Measurements from ENCODE around the gene PEX3. TPM values are rescaled to one million over a fixed set of nuclear protein-coding genes. Genes with fewer than 3 reads are reported as not detected.
A peak's percentile ranks its signal among the peaks of the same experiment; 100 is the strongest.
"Not testable (repeated sequence)": the region's sequence is repeated elsewhere in the genome, so short reads cannot be mapped to it uniquely, and the experiment has no call there.

Gene PEX3
- polyA plus RNA-seq, 3 donors = 4.7 to 8.7 (median 5.8) TPM

DNA sequence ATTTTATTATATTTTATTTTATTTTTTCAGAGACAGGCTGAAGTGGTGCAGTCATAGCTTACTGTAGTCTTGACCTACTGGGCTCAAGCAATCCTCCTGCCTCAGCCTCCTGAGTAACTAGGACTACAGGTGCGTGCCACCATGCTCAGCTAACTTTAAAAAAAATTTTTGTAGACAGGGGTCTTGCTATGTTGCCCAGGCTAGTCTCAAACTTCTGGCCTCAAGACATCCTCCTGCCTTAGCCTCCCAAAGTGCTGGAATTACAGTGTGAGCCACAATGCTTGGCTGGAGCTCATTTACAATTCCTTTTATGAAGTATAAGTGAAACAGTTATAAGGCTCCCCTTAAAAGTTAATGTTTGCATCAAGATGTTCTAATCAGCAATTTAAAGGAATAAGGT is 46.4 kb downstream of the PEX3 start:
- 92 to 100% (median 96%) methylated on average over 1 of the region's 1 CpG for WGBS, 3 donors

DNA sequence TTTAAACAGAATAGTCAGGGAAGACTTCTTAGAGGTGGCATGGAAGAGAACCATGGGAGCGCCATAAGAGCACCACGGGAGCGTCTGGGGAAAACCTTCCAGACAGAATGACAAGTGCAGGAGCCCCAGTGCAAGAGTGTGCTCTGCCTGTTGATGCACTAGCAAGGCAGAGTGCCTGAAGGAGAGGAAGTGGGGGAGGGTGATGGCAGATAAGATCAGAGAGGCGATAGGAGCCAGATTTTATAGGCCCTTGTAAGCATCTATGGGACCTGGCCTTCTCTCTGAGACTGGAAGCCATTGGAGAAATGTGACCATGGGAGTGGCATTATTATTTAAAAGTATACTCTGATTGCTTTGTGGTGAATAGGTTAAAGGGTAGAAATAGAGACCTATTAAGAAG is 47.8 kb downstream of the PEX3 start:
- no peak overlapping the region for H3K27ac ChIP-seq (ENCODE audit: low read depth, low read length)
- 83 to 90% (median 85%) methylated on average over 4 of the region's 4 CpGs for WGBS, 3 donors

More for the DNA sequence above, 46.4 kb downstream of the PEX3 start:
- H3K27ac ChIP-seq (ENCODE audit: low read depth, low read length) = no peak overlapping the region

DNA sequence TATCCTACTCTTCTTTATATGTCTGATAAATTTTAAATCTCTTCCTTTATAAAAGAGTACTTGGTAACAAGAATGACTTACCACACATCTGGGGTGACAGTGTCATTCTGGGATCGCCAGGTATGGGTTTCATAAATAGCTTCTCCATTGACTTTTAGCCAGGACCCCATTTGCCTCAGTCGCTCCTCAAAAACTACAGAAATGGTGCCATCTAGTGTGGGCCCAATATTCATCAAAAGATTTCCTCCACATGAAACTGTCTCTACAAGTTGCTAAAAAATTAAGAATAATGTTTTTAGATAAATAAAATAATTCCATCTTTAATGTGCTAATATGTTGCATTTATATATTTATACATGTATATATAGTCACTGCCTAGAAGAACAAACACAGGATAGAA is 51.2 kb downstream of the PEX3 start:
- 84 to 97% (median 92%) methylated on average over 2 of the region's 2 CpGs for whole genome bisulfite sequencing, 3 donors
- H3K27ac ChIP-seq (ENCODE audit: low read depth, low read length) = no peak overlapping the region

DNA sequence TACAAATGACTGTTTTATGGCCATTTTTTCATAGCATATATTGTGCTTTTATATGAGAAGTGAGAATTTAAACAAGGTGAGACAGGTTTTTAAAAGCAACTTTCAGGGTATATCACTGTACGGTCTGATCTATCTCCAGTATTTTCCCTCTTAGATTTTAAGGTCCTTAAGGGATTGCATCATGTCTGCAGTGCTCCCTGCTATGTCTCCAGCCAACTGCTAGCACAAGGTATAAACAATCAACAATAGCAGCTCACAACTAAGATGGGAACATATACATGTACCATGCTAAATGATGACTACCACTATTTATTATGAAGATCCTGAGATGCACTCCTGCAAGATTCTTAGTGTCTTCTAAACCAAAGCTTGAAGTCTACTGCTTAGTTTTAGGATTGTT is 53.8 kb downstream of the PEX3 start:
- 76 to 85% (median 78%) methylated on average over 1 of the region's 1 CpG for WGBS, 3 donors
- no peak overlapping the region for H3K27ac ChIP-seq (ENCODE audit: low read depth, low read length)

DNA sequence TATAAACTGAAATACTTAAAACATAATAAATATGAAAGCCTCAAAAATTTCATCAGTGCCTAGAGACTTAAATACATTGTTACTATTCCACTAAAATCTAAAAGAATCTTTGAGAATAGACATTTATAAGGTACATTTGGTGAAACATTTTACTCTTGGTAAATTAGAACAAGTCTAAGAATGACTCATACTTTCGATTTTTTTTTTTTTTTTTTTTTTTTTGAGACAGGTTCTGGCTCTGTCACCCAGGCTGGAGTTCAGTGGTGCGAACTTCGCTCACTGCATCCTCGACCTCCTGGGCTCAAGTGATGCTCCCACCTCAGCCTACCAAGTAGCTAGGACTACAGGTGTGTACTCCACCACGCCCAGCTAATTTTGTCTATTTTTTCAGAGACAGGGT is 54.5 kb downstream of the PEX3 start:
- H3K27ac ChIP-seq (ENCODE audit: low read depth, low read length) = no peak overlapping the region
- whole genome bisulfite sequencing, 3 donors = 90 to 95% (median 94%) methylated on average over 5 of the region's 5 CpGs

DNA sequence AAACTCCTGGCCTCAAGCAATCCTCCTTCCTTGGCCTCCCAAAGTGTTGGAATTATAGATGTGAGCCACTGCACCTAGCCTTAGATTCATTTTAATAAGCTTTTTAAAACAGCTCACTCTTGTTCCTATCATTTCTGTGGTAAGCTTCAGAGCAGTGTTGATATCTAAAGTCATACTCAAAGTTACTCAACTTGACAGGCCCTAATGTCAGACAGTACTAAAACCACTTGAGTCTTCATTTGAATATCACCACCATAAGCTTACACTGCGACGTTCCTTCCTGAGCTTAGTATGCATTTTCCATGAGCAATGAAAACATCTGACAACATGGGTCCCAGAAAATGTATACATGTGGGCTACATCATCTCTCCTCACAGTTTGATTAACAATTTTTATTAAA is 54.9 kb downstream of the PEX3 start:
- WGBS, 3 donors = 92 to 100% (median 94%) methylated on average over 2 of the region's 2 CpGs
- no peak overlapping the region for H3K27ac ChIP-seq (ENCODE audit: low read depth, low read length)

DNA sequence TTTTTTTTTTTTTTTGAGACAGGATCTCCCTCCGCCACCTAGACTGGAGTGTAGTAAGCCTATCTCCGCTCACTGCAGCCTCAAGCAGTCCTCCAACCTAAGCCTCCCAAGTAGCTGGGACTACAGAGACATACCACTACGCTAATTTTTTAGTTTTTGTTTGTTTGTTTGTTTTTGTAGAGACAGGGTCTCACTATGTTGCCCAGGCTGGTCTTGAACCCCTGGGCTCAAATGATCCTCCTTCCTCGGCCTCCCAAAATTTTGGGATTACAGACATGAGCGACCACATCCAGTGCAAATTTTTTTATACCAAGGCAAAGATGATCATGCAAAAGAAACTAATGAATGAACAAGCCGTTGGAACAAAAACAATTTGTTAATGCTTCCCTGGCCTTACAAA is 55.6 kb downstream of the PEX3 start:
- no peak overlapping the region for H3K27ac ChIP-seq (ENCODE audit: low read depth, low read length)
- 97% methylated on average over 6 of the region's 6 CpGs for WGBS, 3 donors

DNA sequence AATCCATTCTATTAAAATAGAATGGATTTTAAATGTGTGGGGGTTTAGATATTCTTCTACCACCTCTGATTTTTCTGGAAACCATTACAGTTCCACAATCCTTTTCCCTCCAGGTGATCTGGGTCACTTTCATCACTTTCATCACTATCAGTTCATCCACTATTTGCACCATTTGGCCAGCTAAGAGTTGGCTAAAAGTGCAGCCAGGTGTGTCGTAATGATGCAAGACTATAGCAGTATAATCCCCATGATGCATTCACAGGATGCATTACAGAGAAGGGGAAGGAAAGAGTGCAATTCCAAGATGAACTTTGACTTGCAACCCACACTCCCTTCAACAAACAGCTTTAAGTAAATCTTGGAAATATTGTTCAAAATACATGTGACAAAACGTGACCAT is 56.0 kb downstream of the PEX3 start:
- WGBS, 3 donors = 80 to 93% (median 88%) methylated on average over 2 of the region's 2 CpGs
- no peak overlapping the region for H3K27ac ChIP-seq (ENCODE audit: low read depth, low read length)

DNA sequence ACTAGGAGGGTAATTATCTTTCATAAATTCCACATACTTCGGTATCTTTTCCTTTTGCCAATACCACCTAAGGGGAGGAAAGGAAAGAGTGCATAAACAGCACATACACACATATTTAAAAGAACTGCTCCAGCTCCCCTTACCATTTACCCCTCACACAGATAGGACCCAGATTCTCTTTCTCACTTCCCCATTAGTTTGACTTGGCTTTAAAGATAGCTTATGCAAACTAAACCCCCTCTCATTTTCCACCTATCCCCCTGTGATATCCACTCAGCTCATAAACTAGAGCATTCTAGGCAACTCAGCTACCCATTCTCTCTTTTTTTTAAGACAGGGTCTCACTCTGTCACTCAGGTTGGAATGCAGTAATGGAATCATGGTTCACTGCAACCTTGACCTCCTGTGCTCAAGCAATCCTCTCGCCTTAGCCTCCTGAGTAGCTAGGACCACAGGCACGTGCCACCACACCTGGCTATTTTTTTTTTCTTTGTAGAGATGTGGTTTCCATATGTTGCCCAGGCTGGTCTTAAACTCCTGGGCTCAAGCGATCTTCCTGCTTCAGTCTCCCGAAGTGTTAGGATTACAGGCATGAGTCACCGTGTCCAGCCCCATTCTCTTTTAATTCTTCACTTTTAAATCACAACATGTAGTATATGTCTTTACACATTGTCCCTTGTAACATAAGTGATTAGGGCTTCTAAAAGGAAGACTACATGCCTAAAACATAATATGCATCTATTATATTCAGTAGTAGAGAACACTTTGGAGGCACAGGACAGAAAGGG is 56.9 kb downstream of the PEX3 start:
- 95 to 98% (median 95%) methylated on average over 6 of the region's 6 CpGs for WGBS, 3 donors
- no peak overlapping the region for H3K27ac ChIP-seq (ENCODE audit: low read depth, low read length)

DNA sequence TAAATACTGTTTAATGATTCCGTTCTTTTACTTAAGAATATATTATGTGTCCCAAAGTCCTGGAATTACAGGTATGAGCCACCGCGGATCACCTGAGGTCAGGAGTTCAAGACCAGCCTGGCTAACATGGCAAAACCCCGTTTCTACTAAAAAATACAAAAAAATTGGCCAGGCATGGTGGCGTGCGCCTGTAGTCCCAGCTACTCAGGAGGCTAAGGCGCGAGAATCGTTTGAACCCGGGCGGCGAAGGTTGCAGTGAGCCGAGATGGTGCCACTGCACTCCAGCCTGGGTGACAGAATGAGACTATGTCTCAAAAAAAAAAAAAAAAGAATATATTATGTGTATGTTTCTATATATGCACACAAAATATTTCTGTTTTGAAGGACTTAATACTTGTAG is 59.7 kb downstream of the PEX3 start:
- 95 to 96% (median 95%) methylated on average over 13 of the region's 13 CpGs for WGBS, 3 donors
- H3K27ac ChIP-seq (ENCODE audit: low read depth, low read length) = not testable (repeated sequence)

DNA sequence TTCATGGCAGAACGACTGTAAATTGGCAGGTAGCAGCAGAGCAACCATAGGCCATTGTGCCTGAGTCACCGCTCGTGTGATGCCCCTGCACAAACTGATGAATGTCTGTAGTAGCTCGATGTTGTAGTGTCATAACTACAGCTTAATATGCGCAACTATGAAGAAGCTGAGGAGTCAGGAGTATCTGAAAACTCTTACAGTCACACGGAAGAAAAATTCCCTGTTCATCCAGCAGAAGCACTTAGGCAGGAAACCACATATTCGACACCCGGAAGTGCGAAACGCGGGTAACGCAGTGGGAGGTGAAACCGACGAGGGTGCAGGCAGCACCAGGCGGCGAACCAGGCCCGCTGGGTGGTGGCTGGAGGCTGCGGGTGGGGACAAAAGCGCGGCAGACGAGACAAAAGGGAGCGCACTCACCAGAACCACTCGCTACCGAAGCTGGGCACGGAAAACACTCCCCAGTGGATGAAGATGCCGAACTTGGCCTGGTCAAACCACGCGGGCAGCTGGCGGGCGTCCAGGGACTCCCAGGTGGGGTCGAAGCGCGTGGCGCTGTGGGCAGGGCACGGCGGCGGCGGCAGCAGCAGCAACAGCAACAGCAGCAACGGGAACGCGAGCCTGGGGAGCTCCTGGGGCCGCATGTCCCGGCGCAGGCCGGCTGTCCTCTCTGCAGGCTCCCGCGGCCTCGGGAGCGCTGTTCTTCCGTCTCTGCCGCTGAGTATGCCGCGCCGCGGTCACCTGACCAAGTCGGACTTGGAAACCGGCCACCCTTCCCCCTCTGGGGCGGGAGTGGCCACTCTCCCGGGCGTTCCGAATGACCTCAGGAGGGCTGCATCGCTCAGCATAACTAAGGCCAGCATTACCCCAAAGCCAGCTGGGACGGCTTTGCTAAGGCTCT is 60.6 kb downstream of the PEX3 start, which contains the start of gene FUCA2:
FUCA2 (minus strand) TSS at position 730 of the 901 bp plus-strand sequence; CDS start at position 644, 86 bp downstream.
- WGBS, 3 donors = 2 to 4% (median 3%) methylated on average over 58 to 63 of the region's 63 CpGs
- peak within 1 kb of the TSS; percentile 51 for H3K27ac ChIP-seq (ENCODE audit: low read depth, low read length)

DNA sequence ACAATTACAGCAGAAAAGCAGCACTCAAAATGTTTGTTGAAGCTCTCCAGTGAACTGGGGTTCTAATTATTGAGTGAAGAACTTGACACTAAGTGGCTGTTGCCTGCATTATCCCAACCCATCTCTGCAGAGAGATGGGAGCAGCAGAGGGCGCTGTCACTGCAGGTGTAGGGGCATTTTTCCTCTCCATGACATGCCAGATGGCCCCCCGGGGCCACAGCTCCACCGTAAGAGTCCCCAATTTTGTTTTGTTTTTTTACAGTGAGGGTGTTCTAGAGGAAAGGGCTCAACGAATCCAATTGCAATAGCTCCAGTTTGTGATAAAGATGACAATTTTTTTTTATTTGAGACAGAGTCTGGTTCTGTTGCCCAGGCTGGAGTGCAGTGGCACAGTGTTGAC is 62.8 kb downstream of the PEX3 start:
- H3K27ac ChIP-seq (ENCODE audit: low read depth, low read length) = no peak overlapping the region
- WGBS, 3 donors = 61 to 70% (median 63%) methylated on average over 4 of the region's 4 CpGs

DNA sequence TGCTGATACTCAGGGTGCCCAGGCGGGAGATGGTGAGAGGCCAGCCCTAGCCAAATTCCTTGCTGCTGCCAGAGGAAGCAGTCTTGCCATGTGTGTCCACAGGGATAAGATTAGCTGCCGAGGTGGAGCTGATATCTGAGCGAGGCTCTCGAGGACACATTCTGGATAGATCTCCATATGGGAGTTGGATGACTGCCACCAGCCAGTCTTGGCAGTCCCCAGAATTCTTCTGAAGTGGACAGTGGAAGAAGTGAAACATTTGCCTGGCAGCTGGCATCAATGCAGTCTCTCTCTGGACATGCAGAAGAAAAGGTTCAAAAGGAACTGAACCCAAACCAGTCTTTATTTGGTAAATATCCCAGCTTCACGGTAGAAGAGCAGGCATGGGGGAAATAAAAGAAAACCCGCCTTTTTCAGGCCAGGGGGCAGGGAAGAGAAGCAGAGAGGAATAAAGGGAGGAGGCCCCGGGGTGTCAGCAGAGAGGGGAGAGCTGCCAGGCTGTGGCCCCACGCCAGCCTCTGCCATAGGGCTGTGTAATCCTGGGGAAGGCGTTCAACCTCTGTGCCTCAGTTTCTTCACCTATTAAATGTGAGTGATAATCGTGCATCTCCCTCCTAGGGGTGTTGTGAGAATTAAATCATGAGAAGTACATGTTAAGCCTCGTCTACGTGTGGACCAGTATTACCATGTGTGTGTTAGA is 64.6 kb downstream of the PEX3 start:
- no peak overlapping the region for H3K27ac ChIP-seq (ENCODE audit: low read depth, low read length)
- WGBS, 3 donors = 59 to 73% (median 69%) methylated on average over 12 of the region's 12 CpGs

DNA sequence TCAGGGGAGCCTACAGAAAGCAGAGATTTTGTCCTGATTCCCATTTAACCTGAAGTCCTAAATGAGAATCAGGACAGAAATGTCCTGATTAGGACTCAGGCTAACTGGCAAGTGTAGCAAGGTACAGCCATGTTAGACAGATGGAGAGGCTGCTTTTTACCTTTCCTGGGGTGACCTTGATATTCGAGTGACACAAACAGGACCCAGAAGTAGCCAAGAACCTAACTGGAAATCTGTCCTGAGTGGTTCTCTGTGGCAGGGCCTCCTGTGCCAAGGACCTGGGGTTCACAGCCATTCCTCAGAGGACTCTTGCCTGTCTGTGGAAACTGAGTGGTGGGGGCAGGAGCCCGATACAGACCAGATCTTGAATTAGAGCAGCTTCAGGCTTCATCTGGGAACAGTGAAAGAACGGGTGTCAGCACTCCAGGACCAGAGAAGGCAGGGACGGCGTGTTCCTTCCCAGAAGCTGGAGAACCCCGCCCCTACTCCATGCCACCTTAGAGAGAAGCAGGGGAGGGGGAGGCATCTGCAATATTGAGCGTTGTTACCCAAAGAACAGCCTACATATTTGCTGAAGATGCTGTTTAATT is 65.3 kb downstream of the PEX3 start:
- 83 to 92% (median 88%) methylated on average over 7 of the region's 7 CpGs for WGBS, 3 donors
- H3K27ac ChIP-seq (ENCODE audit: low read depth, low read length) = no peak overlapping the region

DNA sequence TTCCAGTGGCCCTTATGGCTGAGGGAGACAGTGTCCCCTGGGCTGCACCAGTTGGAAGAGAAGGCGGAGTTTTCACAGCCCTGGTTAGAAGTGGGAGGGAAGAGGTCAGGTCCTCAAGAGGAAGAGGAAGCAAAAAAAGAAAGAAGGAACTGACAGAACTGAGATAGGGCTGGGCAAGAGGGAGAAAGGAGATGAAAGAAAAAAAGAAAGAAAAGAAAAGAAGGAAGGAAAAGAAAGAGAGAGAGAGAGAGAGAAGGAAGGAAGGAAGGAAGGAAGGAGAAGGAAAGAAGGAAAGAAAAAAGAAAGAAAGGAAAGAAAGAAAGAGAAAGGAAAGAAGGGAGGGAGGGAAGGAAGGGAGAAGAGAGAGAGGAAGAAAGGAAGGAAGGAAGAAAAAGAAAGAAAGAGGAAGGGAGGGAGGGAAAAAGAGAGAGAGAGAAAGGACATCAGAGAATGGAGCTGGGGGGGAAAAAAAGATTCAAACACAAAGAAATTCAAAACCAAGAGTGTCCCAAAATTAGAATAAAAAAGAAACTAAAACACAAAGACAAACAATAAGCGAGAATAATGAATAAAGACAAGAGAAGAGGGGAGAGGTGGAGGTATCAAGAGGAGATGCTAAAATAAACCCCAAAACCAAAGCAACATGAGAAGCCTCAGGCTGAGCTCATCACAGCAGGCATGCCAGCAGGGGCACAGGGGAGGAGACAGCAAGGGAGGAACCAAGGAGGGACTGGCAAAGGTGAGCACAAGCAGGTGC is 66.3 kb downstream of the PEX3 start:
- no peak overlapping the region for H3K27ac ChIP-seq (ENCODE audit: low read depth, low read length)
- 71 to 88% (median 73%) methylated on average over 2 of the region's 2 CpGs for WGBS, 3 donors

DNA sequence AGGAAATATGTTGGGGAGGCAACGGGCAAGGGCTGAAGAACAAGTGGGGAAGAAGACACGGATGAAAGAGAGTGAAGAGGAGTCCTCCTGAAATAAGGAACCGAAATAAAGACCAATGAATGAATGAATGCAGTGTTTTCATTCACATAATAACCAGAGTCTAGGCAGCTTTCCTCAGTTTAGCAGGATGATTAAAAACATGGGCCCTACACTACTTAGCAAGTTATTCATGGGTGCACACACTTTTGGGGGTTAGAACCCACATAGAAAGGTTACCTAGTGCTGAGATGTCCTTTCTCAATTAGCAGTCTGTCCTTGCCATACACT is 66.8 kb downstream of the PEX3 start:
- WGBS, 3 donors = 61 to 79% (median 66%) methylated on average over 3 of the region's 3 CpGs

DNA sequence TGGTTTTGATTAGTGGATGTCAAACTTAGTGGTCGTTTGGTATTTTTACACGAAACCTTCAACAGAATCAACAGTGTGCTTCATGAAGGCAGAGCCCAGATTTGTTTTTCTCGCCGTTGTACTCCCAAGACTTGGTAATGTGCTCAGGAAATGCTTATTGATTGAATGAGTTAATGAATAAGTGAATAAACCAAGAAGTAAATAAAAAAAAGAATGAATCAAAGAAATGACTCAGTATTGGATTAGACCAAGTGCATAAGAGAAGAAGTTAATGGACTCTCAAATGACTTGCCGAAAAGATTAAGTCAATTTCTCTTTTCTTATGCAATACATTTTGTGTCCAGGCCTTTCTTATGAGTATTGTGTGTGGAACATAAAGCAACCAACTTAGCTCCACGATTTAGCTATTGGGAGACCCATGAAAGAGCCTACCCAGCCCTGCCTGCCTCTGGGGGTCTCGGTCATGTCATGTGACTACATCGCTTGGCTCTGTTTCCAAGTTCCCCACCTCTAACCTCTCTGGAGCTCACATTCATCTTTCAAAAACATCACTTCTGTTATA is 71.5 kb downstream of the PEX3 start:
- 63 to 89% (median 85%) methylated on average over 8 of the region's 8 CpGs for WGBS, 3 donors
- no peak overlapping the region for H3K27ac ChIP-seq (ENCODE audit: low read depth, low read length)

More for the DNA sequence above, 66.8 kb downstream of the PEX3 start:
- no peak overlapping the region for H3K27ac ChIP-seq (ENCODE audit: low read depth, low read length)

DNA sequence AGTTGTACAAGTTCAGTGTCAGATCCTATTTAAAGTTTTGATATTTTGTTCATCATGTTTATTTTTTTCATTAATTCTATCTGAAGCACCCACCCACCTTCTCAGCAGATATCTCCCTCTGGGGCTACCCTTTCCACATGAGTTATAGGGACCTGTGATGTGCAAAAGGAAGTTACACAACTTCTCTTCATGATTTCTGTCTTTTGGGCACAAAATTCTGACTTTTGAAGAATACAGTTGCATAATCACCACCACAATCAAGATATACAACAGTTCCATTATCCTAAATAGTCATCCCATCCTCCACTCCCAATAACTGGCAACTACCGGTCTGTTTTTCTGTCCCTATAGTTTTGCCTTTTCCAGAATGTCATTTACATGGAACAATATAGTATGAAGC is 74.8 kb downstream of the PEX3 start:
- no peak overlapping the region for H3K27ac ChIP-seq (ENCODE audit: low read depth, low read length)
- WGBS, 3 donors = 63 to 88% (median 75%) methylated on average over 1 of the region's 1 CpG

Measured in adipose tissue (tissue), 3 donors.